Upper lobe of left lung (tissue), 4 donors: ENCODE results near the gene CCDC3.

ENCODE experiments used
- POLR2A ChIP-seq, 4 donors: fragments of 450-650 bp; IDR thresholded peaks; one replicate each; pipeline ENCODE4 v1.5.1; 2016 to 2017; ENCODE audit warnings: antibody characterized with exemption in 4 of 4, mild to moderate bottlenecking in 2 of 4
- TF ChIP-seq, protein P1 (sequence below), 6 experiments: fragments of 450-650 bp in 4 of 6; fragments of 200-600 bp in 2 of 6; sonication (generic) in 2 of 6; IDR thresholded peaks; one replicate each; pipeline ENCODE4 v1.5.1; 2016 to 2019; ENCODE audit warnings: antibody characterized with exemption in 6 of 6

- TF ChIP-seq POLR2A (IDR thresholded peaks at IDR 0.05): no peak
- TF ChIP-seq, protein P1, sequence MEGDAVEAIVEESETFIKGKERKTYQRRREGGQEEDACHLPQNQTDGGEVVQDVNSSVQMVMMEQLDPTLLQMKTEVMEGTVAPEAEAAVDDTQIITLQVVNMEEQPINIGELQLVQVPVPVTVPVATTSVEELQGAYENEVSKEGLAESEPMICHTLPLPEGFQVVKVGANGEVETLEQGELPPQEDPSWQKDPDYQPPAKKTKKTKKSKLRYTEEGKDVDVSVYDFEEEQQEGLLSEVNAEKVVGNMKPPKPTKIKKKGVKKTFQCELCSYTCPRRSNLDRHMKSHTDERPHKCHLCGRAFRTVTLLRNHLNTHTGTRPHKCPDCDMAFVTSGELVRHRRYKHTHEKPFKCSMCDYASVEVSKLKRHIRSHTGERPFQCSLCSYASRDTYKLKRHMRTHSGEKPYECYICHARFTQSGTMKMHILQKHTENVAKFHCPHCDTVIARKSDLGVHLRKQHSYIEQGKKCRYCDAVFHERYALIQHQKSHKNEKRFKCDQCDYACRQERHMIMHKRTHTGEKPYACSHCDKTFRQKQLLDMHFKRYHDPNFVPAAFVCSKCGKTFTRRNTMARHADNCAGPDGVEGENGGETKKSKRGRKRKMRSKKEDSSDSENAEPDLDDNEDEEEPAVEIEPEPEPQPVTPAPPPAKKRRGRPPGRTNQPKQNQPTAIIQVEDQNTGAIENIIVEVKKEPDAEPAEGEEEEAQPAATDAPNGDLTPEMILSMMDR (IDR thresholded peaks at IDR 0.05): no peak
Measured at GRCh38 chr10:12846718-12847117, 154.8 kb downstream of the CCDC3 start.
